ENCODE measurements around the gene CDC37L1.

The CDC37L1 gene

GRCh38 chr9:4669890-4670289 is 9.5 kb upstream of the CDC37L1 start:
- DNase-seq, result no peak

GRCh38 chr9:4670591-4670990 is 8.8 kb upstream of the CDC37L1 start:
- no peak for DNase-seq

GRCh38 chr9:4671737-4672136 is 7.6 kb upstream of the CDC37L1 start:
- DNase-seq, result no peak

- DNase-seq, result no peak
Measured at GRCh38 chr9:4674783-4675182, 4.6 kb upstream of the CDC37L1 start.

DNA sequence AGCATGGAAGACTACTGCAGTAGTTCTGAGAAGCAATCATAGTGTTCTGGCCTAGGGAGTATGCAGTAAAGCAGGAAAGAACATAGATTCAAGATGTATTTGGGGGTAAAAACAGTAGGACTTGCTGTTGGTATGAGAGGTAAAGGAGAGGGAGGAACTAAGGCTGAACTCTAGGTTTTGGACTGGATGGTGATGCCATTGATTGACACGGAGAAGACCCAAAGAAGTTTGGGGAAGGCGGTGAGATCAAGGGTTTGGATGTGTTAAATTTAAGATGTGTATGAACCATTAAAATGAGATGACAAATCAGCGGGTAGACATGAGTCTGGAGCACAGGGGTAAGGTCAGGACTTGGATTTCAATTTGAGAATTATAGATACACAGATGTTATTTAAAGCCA is 2.0 kb upstream of the CDC37L1 start:
- no peak for DNase-seq

GRCh38 chr9:4678679-4679267 is 596 bp upstream of the CDC37L1 start:
- no peak for DNase-seq

DNA sequence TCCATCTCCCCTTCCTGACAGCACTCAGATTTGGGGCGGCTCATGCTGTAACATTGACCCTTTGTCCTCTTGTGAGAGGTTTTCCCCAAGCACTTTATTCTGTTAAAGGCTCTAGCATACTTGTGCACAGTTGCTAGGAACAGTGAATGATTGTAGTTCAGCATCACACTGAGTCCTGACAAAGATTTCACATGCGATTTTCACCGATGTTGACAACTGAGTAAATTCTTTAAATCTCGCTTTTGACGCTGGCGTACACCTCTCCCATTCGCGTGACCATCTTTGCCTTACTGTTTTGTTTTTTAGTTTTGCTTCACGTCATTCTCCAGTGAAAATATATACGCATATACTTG is 780 bp downstream of the CDC37L1 start:
- no peak for DNase-seq

DNA sequence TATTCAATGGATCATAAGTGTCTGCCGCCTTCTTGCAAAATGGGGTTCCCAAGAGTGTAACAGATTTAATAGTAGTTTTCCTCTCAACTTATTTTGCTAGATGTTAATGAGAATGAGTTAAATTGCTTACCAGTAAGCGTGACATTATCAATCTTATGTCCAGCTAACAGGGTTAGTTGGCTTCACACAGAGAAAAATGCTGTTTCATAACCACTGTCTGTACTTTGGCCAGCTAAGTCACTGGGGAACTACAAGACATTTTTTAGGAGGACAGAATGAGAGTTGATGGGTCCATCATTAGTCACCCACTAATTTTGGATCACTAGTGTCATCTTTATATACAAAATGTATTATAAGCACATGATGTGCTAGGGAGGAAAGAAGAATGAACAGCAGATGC is 1.4 kb downstream of the CDC37L1 start:
- DNase-seq, result no peak

- DNase-seq, result no peak
Measured at GRCh38 chr9:4684820-4685219, 5.5 kb downstream of the CDC37L1 start.

DNA sequence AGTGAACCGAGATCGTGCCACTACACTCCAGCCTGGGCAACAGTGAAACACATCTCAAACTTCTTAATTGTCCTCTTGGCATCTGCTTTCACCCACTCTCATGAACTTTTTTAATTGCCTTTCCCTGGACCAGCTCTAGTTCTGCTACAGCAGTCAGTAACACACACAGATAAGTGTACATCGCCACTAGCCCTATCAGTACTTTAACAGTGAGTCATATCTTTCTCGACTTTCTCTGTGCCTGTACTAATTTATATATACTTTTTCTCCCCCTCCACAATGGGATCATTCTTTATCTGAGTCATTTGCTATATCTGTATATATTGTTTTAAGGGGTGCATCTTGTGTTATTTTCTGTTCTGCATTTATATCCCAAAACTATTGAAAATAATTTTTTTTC is 6.7 kb downstream of the CDC37L1 start:
- no peak for DNase-seq

DNA sequence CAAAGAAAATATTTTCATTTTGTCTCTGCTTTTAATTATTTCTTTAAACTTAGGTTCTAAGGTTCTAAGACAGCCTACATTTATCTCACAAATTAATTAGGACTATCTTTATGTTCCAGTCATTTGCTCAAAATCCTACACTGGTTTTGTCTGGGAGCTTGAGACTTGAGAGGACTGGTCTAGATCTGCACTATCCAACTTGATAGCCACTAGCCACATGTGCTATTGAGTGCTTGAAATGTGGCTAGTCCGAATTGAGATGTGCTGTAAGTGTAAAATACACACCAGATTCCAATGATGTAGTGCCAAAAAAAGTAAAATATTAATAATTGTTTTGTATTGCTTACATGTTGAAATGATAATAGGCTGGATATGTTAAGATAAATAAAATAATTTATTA is 7.2 kb downstream of the CDC37L1 start:
- no peak for DNase-seq

GRCh38 chr9:4689021-4689420 is 9.7 kb downstream of the CDC37L1 start:
- DNase-seq, result no peak

GRCh38 chr9:4689687-4690104 is 10.3 kb downstream of the CDC37L1 start:
- DNase-seq, result no peak

GRCh38 chr9:4690144-4690543 is 10.8 kb downstream of the CDC37L1 start:
- DNase-seq, result no peak

GRCh38 chr9:4691795-4692194 is 12.4 kb downstream of the CDC37L1 start:
- no peak for DNase-seq

DNA sequence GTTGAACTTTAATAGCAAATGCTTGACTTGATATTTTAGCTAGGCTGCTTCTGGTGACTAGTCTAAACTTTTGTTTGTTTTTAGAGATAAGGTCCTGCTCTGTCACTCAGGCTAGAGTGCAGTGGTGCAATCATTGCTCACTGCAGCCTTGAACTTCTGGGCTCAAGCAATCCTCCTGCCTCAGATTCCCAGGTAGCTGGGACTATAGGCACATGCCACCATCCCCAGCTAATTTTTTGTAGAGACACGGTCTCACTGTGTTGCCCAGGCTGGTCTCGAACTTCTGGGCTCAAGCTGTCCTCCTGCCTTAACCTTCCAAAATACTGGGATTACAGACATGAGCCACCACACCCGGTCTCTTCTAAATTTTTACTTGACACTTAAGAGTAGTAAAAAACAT is 20.7 kb downstream of the CDC37L1 start:
- no peak for DNase-seq

DNA sequence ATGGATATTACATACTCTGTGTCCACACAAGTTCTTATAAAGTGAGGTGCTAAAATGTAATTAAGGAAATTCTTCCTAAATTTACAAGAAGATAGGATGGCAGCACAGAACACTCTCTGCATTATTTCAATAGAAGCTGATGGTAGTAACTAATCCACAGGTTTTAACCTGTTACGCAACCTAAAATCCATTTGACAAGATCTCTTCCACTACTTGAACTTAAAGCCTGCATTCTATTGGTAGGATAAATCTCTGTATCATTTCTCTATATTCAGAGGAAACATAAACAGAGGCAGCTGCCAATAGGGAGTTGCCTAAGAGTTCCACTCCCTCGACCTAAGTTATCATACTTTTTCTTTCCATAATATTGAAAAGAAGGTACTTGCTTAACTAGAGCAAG is 21.6 kb downstream of the CDC37L1 start:
- no peak for DNase-seq

DNA sequence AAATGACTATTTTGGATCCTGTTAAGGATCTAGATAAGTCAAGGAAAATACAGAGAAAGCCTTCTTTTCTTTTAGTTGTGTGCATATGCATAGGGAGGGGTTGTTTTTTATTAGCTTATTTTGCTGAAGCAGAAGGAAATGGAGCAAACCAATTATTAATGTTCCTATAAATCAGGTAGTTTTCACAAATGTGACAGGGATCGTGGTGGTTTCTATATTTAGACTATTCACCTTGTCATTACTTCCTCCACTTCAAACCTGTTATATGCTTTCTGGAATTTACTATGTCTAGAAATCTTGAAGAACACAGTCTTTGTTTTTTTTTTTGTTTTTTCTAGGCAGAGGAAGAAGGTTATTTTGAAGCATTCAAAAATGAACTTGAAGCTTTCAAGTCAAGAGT is 22.2 kb downstream of the CDC37L1 start:
- DNase-seq, result no peak

DNA sequence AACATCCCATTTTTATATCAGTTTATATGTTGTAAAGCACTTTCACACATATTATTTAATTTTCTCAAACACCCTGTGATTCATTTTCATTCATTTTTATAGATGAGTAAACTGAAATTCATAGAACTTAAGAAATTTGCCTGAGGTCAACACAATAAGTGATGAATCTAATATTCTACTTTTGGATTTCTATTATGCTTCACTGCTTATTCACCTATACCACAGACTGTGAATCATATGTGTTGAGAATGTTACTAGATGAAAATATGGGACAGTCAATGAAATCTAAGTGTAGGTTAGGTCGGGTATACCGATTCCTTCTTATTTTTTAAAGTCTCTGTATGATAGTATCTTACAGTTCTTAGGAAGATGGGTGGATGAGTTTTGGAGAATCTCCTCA is 24.8 kb downstream of the CDC37L1 start:
- DNase-seq, result no peak

GRCh38 chr9:4706021-4706420 is 26.7 kb downstream of the CDC37L1 start:
- DNase-seq, result no peak

DNA sequence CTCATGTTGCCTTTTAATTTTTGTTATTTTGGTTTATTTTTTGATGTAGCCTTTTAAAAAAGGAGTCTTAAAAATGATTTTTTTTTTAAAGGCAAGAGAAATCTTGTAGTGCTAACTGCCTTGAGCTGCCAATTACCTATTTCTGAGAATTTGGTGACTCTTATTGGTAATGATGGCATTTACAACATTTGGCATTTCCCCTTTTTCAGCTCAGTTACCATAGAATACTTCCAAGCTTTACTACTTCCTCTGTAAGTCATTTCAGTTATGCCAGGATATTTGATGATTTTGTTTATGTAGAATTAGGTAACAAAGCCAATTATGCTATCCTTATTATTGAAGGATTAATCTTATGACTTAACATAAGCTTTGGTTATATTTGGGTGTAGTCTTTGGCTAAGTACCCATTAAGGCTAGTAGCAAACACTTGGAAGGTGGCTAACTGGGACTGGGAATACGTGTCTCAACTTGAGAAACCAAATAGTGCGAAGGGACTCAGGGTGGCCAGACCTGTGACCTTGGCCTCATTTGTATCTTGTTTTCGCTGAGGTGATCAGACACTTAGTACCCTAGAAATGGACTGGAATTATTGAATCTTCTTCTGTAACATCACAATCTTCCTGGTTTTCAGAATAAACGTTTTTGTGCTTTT is 27.7 kb downstream of the CDC37L1 start:
- no peak for DNase-seq

DNA sequence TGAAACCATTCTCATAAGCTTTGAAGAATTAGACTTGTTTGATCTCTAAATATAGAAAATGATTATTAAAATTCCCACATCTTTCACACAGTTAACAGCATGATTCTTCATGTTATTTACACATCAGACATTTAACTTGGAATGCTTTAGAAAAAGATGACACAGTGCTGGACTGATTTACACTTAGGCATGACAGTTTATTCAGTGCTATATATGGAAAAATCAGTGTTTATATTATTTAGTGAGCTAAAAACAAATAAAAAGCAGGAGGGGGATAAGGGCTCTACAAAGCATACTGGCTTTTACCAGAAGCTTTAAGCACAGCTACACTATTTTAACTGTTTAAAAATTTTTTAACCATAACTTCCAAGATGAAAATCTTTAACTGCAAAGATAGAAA is 30.0 kb downstream of the CDC37L1 start:
- no peak for DNase-seq

- DNase-seq, result no peak
Measured at GRCh38 chr9:4713849-4714248, 34.5 kb downstream of the CDC37L1 start.

DNA sequence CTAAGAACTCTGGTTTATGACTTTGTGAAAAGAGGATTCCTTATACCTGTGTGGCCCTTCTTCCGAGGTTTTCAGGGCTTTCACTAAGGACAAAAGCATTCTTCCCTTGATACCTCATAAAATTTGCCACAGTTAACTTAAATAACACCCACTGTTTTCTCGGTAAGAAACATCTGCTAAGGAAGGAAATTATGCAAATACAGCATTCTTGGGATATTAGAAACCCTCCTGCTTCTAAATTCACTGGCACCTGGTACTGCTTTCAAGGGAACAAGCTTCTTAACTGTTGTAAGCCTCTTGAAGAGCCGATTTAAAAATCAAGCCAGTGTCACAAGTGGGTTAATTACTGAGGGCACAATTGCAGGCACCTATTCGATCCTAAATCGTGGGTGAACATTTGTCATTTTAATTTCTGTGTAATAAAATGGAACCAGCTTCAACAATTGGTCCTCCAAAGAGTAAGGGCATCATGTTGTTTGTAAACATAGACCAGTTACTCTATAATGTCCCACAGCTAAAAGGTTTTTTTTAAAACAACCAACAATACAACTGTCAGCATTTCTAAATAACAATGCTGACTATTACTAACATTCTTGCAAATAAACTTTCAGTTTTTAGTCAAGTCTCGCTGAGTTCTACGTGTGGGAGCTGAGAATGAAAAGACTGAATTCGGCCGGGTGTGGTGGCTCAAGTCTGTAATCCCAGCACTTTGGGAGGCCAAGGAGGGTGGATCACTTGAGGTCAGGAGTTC is 35.1 kb downstream of the CDC37L1 start:
- DNase-seq, result no peak

- no peak for DNase-seq
Measured at GRCh38 chr9:4716163-4716562, 36.8 kb downstream of the CDC37L1 start.
